ENCODE measurements around the gene SASH1.

SASH1 gene

GRCh38 chr6:148538261-148539190, 195.9 kb downstream of the SASH1 start:
- no peak for ATAC-seq
- Mint-ChIP-seq H3K27me3 (no peaks in the 10 kb centered on the region), H3K27ac (no peak overlapping the region), H3K9me3 (no peaks in the 10 kb centered on the region), H3K4me3 (peak overlapping the region; percentile 48), H3K4me1 (peaks cover 10% of the 10 kb centered on the region), H3K36me3 (no peaks in the 10 kb centered on the region)

DNA sequence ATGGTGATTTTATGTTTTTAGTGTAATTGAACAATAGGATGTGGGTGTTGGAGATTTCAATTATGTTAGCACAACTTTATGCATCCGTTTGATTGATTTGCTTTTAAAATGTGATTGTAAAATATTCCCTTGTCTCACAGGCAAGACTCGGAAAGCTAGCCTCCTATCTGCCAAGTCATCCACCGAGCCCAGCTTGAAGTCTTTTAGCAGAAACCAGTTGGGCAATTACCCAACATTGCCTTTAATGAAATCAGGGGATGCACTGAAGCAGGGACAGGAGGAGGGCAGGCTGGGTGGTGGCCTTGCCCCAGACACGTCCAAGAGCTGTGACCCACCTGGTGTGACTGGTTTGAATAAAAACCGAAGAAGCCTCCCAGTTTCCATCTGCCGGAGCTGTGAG, 200.9 kb downstream of the SASH1 start:
- no peak overlapping the region for H3K27ac Mint-ChIP-seq
- ATAC-seq: no peak
- no peaks in the 10 kb centered on the region for H3K27me3 Mint-ChIP-seq
- no peak overlapping the region for H3K4me3 Mint-ChIP-seq
- no peaks in the 10 kb centered on the region for H3K36me3 Mint-ChIP-seq
- no peaks in the 10 kb centered on the region for H3K9me3 Mint-ChIP-seq
- H3K4me1 Mint-ChIP-seq: peaks cover 3% of the 10 kb centered on the region

DNA sequence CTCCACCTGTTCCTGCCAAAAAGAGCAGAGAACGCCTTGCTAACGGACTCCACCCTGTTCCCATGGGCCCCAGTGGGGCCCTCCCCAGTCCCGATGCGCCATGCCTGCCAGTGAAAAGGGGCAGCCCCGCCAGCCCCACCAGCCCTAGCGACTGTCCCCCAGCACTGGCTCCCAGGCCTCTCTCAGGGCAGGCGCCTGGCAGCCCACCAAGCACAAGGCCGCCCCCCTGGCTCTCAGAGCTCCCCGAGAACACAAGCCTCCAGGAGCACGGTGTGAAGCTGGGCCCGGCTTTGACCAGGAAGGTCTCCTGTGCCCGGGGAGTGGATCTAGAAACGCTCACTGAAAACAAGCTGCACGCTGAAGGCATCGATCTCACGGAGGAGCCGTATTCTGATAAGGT, 201.8 kb downstream of the SASH1 start:
- Mint-ChIP-seq H3K27me3 (no peaks in the 10 kb centered on the region), H3K27ac (no peak overlapping the region)
- ATAC-seq: no peak

DNA sequence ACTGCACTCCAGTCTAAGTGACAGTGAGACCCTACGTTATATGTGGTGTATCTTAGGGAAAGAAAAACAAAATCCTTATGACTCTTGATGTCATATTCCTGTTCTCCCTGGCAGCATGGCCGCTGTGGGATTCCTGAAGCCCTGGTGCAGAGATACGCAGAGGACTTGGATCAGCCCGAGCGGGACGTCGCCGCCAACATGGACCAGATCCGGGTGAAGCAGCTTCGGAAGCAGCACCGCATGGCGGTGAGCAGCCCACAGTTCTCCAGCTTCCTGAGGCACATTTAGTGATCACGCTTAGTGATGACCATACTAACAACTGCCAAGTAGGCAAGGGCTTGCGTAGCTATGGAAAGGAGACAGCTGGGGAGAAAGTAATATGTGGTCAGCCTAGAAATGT, 203.3 kb downstream of the SASH1 start:
- Mint-ChIP-seq H3K4me1 (no peaks in the 10 kb centered on the region), H3K4me3 (no peak overlapping the region), H3K27ac (no peak overlapping the region), H3K27me3 (no peaks in the 10 kb centered on the region), H3K36me3 (no peaks in the 10 kb centered on the region), H3K9me3 (no peaks in the 10 kb centered on the region)
- ATAC-seq: no peak

More for the DNA sequence above, 201.8 kb downstream of the SASH1 start:
- no peaks in the 10 kb centered on the region for H3K4me1 Mint-ChIP-seq
- H3K4me3 Mint-ChIP-seq: no peak overlapping the region
- H3K9me3 Mint-ChIP-seq: no peaks in the 10 kb centered on the region
- H3K36me3 Mint-ChIP-seq: no peaks in the 10 kb centered on the region

GRCh38 chr6:148547110-148547509, 204.5 kb downstream of the SASH1 start:
- Mint-ChIP-seq H3K9me3 (no peaks in the 10 kb centered on the region), H3K36me3 (no peaks in the 10 kb centered on the region), H3K27ac (no peak overlapping the region), H3K27me3 (no peaks in the 10 kb centered on the region), H3K4me3 (no peak overlapping the region), H3K4me1 (no peaks in the 10 kb centered on the region)
- ATAC-seq: no peak

DNA sequence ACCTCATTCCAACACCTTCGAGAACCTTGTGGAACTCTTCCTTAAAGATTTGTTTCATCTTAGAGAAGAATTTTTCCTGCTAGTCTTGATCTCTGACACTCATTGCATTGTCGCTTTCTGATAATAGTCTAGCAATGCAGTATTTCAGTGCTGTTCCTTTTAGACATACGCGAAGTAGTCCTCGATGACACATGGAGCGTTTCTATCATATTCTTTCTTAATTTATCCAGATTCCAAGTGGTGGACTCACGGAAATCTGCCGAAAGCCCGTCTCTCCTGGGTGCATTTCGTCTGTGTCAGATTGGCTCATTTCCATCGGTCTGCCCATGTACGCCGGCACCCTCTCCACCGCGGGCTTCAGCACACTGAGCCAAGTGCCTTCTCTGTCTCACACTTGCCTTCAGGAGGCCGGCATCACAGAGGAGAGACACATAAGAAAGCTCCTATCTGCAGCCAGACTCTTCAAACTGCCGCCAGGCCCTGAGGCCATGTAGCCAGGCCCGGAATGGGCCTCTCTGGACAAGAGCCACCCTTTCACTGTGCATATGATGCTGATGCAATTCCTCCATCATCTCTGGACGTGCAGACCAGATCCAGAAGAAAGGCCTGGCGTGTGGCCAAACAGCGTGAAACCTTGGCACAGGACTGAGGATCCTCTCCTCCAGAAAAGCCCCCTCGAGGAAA, 205.6 kb downstream of the SASH1 start:
- H3K36me3 Mint-ChIP-seq: no peaks in the 10 kb centered on the region
- H3K4me1 Mint-ChIP-seq: no peaks in the 10 kb centered on the region
- ATAC-seq: no peak
- H3K4me3 Mint-ChIP-seq: no peak overlapping the region
- H3K9me3 Mint-ChIP-seq: no peaks in the 10 kb centered on the region
- H3K27ac Mint-ChIP-seq: no peak overlapping the region
- no peaks in the 10 kb centered on the region for H3K27me3 Mint-ChIP-seq

DNA sequence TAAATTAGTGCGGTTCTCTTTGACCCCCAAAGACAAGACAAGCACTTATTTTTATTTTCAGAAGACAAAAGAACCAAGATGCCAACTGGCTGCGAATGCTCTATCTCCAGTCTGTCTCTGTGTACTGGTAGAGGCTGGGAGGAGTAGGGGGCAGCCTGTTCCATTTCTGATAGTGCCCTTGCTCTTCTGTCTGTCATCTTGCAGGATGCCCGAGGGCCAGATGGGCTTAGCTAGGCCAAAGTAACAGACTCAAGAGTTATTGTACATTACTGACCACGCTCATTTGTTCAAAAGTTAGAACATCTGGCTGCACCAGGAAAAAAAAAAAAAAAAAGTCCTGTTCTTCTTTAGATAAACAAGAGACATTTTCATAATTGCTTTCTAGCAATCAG, 206.1 kb downstream of the SASH1 start:
- no peak for ATAC-seq

DNA sequence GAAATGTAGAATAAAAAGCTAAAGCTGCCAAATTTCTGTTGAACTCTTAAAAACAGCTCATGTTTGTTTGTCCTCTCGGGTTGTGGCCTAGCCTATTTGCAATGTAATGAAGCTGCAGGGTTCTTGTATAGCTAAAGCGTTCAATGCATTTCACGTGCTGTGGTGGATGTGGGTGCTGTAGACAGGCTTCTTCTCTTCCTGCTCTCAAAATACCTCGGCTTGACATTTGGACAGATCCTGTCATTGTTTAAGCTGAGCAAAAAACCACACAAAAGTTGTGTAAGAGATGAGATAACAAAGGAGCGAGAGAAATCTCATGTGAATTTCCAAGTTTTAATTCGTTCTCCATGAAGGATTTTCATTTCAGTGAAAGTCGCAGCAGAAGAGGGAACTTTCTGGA, 207.9 kb downstream of the SASH1 start:
- H3K27me3 Mint-ChIP-seq: no peaks in the 10 kb centered on the region
- H3K4me1 Mint-ChIP-seq: no peaks in the 10 kb centered on the region
- H3K9me3 Mint-ChIP-seq: no peaks in the 10 kb centered on the region
- no peak for ATAC-seq
- H3K36me3 Mint-ChIP-seq: no peaks in the 10 kb centered on the region
- no peak overlapping the region for H3K4me3 Mint-ChIP-seq
- H3K27ac Mint-ChIP-seq: no peak overlapping the region

More for the DNA sequence above, 206.1 kb downstream of the SASH1 start:
- H3K36me3 Mint-ChIP-seq: no peaks in the 10 kb centered on the region
- no peak overlapping the region for H3K4me3 Mint-ChIP-seq
- H3K9me3 Mint-ChIP-seq: no peaks in the 10 kb centered on the region
- no peak overlapping the region for H3K27ac Mint-ChIP-seq
- H3K4me1 Mint-ChIP-seq: no peaks in the 10 kb centered on the region
- H3K27me3 Mint-ChIP-seq: no peaks in the 10 kb centered on the region

GRCh38 chr6:148551226-148551625, 208.6 kb downstream of the SASH1 start:
- Mint-ChIP-seq H3K9me3 (peaks cover 5% of the 10 kb centered on the region), H3K4me3 (no peak overlapping the region), H3K27ac (no peak overlapping the region), H3K36me3 (peaks cover 4% of the 10 kb centered on the region), H3K27me3 (no peaks in the 10 kb centered on the region), H3K4me1 (no peaks in the 10 kb centered on the region)
- no peak for ATAC-seq

- Mint-ChIP-seq H3K4me3 (no peak overlapping the region), H3K27ac (no peak overlapping the region), H3K27me3 (no peaks in the 10 kb centered on the region), H3K9me3 (peaks cover 6% of the 10 kb centered on the region), H3K4me1 (peaks cover 16% of the 10 kb centered on the region), H3K36me3 (peaks cover 5% of the 10 kb centered on the region)
- no peak for ATAC-seq
Observed at GRCh38 chr6:148556410-148556809, 213.8 kb downstream of the SASH1 start.

DNA sequence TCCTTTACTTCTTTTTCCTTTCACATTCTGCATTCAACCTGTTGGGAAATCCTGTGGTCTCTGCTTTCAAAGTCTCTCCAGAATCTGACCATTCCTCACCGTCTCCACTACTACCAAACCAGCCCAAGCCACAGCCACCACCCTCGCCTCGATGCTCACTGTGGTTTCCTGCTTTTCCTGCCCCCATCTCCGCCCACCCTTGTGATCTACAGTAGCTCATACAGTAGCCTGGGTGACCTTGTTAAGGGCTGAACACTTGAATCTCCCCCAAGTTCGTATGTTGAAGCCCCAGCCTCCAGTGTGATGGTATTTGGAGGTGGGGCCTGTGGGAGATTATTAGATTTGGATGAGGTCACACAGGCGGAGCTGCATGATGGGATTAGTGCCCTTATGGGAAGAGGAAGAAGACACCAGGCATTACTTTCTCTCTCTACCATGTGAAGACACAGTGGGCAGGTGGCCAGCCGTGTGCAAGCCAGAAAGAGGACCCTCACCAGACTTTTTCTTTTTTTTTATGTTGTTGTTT, 215.2 kb downstream of the SASH1 start:
- peaks cover 5% of the 10 kb centered on the region for H3K36me3 Mint-ChIP-seq
- H3K9me3 Mint-ChIP-seq: peaks cover 6% of the 10 kb centered on the region
- H3K4me3 Mint-ChIP-seq: peak overlapping the region; percentile 25
- H3K4me1 Mint-ChIP-seq: peaks cover 16% of the 10 kb centered on the region
- ATAC-seq: peak; percentile 59
- H3K27ac Mint-ChIP-seq: peak overlapping the region; percentile 14
- H3K27me3 Mint-ChIP-seq: no peaks in the 10 kb centered on the region

GRCh38 chr6:148559848-148560433, 217.3 kb downstream of the SASH1 start:
- H3K4me3 Mint-ChIP-seq: peak overlapping the region; percentile 64
- H3K27ac Mint-ChIP-seq: no peak overlapping the region
- peak; percentile 89 for ATAC-seq
- H3K36me3 Mint-ChIP-seq: peaks cover 5% of the 10 kb centered on the region
- H3K4me1 Mint-ChIP-seq: peaks cover 16% of the 10 kb centered on the region
- no peaks in the 10 kb centered on the region for H3K27me3 Mint-ChIP-seq
- H3K9me3 Mint-ChIP-seq: peaks cover 6% of the 10 kb centered on the region

- no peak overlapping the region for H3K4me3 Mint-ChIP-seq
- no peak for ATAC-seq
- no peaks in the 10 kb centered on the region for H3K36me3 Mint-ChIP-seq
- H3K27me3 Mint-ChIP-seq: no peaks in the 10 kb centered on the region
- peaks cover 27% of the 10 kb centered on the region for H3K4me1 Mint-ChIP-seq
- H3K27ac Mint-ChIP-seq: no peak overlapping the region
- H3K9me3 Mint-ChIP-seq: no peaks in the 10 kb centered on the region
Observed at GRCh38 chr6:148561629-148562028, 219.0 kb downstream of the SASH1 start.

DNA sequence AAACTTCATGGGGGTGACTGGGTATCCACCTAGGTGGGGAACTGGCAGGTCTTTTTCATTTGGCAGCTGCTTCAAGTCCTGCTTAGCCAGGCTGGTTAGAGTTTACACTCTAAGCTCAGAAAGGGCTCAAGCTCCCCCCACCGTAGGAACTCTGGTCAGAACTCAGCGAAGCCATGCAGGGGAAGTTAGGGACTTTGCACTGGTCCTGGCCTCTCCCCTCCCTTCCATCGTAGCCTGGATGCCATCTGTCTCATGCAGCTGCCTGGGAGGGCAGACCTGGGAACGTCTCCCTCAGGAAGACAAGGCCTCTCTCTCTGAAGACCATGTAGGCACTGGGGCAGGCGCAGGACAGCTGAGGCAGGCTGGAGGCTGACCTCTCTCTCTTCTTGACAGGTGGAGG, 220.4 kb downstream of the SASH1 start:
- no peak overlapping the region for H3K4me3 Mint-ChIP-seq
- H3K27ac Mint-ChIP-seq: no peak overlapping the region
- no peaks in the 10 kb centered on the region for H3K9me3 Mint-ChIP-seq
- no peaks in the 10 kb centered on the region for H3K27me3 Mint-ChIP-seq
- no peak for ATAC-seq
- peaks cover 26% of the 10 kb centered on the region for H3K4me1 Mint-ChIP-seq
- no peaks in the 10 kb centered on the region for H3K36me3 Mint-ChIP-seq

DNA sequence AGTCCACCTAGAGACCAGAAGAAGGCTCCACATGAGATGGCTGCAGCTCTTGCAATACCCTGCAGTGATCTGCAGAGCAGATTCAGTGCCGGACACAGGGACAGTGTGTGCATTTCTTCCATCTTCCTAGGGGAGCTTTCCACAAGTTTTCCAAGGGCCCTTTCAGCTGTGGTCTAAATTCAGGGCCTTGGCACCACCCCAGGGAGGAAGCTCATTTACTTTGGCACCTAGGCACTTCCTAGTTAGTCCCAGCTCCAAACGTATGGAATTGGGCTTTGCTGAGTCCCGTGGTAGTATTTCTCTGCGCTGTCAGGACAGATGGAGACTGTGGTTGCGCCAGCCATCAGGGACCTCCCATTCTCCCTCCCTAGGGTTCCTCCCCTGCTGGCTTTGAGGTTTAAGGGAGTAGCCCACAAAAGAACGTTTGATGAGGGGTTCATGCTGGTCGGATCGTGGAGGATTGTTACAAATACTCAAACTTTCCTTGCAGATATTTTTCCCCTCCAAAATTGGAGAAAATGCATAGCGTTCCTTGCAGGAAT, 221.9 kb downstream of the SASH1 start:
- H3K4me3 Mint-ChIP-seq: no peak overlapping the region
- no peaks in the 10 kb centered on the region for H3K27me3 Mint-ChIP-seq
- peaks cover 18% of the 10 kb centered on the region for H3K4me1 Mint-ChIP-seq
- no peaks in the 10 kb centered on the region for H3K36me3 Mint-ChIP-seq
- no peak for ATAC-seq
- H3K9me3 Mint-ChIP-seq: no peaks in the 10 kb centered on the region
- H3K27ac Mint-ChIP-seq: no peak overlapping the region

All from stimulated activated memory B cell treated with anti-CD40 and anti-IgM and Interleukin-4, amounts not matched to agents 10 μg/mL and 1 μg/mL and 100 μg/mL, for 72 hours (primary cell).